Measurements from ENCODE around the gene STAC2. TPM values are rescaled to one million over a fixed set of nuclear protein-coding genes. Genes with fewer than 3 reads are reported as not detected.

STAC2 gene
- total RNA-seq, 1 donor from 2014 or later: 0.62 TPM

DNA sequence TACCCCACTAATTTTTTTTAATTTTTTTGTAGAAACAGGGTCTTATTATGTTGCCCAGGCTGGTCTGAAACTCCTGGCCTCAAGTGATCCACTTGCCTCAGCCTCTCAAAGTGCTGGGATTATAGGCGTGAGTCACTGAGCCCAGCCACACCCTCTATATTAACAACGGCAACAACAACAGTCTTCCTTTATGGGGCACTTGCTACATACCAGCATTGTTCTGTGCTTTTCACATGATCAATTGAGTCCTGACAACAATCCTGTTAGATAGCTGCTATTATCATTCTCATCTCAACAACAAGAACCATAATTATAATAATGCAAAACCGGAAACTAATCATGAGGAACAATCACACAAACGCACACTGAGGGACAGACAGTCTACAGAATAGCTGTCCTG lies 47.2 kb downstream of the STAC2 start:
- Mint-ChIP-seq H3K4me1 (ENCODE audit: unreplicated experiment) (peaks cover 8% of the 10 kb centered on the region), H3K36me3 (ENCODE audit: unreplicated experiment) (peaks cover 35% of the 10 kb centered on the region), H3K4me3 (ENCODE audit: unreplicated experiment) (no peak overlapping the region), H3K9me3 (ENCODE audit: unreplicated experiment) (no peaks in the 10 kb centered on the region), H3K27ac (ENCODE audit: unreplicated experiment) (peak overlapping the region; percentile 67), H3K27me3 (ENCODE audit: unreplicated experiment) (no peaks in the 10 kb centered on the region)
- no peak for DNase-seq (ENCODE audit: extremely low spot score, unreplicated experiment)
- TF ChIP-seq, protein P1, sequence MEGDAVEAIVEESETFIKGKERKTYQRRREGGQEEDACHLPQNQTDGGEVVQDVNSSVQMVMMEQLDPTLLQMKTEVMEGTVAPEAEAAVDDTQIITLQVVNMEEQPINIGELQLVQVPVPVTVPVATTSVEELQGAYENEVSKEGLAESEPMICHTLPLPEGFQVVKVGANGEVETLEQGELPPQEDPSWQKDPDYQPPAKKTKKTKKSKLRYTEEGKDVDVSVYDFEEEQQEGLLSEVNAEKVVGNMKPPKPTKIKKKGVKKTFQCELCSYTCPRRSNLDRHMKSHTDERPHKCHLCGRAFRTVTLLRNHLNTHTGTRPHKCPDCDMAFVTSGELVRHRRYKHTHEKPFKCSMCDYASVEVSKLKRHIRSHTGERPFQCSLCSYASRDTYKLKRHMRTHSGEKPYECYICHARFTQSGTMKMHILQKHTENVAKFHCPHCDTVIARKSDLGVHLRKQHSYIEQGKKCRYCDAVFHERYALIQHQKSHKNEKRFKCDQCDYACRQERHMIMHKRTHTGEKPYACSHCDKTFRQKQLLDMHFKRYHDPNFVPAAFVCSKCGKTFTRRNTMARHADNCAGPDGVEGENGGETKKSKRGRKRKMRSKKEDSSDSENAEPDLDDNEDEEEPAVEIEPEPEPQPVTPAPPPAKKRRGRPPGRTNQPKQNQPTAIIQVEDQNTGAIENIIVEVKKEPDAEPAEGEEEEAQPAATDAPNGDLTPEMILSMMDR (IDR thresholded peaks at IDR 0.05): no peak

DNA sequence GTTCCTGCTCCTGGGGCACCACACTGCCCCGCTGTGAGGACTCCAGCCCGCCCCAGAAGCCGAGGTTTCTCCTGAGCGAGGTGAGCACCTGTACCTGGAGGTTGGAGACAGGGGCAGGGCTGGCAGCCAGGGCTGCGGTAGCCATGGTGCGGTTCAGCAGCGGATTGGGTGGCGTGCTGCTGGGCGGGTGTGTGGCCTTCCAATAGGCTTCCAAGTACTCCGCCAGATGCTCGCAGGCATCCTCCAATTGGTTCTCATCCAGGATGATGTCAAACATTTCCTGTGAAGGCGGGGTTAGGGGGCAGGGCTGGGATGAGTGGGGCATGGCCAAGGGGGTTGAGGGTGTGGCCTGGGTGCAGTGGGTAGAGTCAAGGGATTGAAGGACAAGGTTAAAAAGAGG lies 48.5 kb downstream of the STAC2 start:
- no peaks in the 10 kb centered on the region for H3K9me3 Mint-ChIP-seq (ENCODE audit: unreplicated experiment)
- DNase-seq (ENCODE audit: extremely low spot score, unreplicated experiment): no peak
- no peaks in the 10 kb centered on the region for H3K27me3 Mint-ChIP-seq (ENCODE audit: unreplicated experiment)
- TF ChIP-seq, protein P1 (IDR thresholded peaks at IDR 0.05): no peak
- peaks cover 8% of the 10 kb centered on the region for H3K4me1 Mint-ChIP-seq (ENCODE audit: unreplicated experiment)
- no peak overlapping the region for H3K27ac Mint-ChIP-seq (ENCODE audit: unreplicated experiment)
- H3K4me3 Mint-ChIP-seq (ENCODE audit: unreplicated experiment): no peak overlapping the region
- H3K36me3 Mint-ChIP-seq (ENCODE audit: unreplicated experiment): peaks cover 25% of the 10 kb centered on the region

DNA sequence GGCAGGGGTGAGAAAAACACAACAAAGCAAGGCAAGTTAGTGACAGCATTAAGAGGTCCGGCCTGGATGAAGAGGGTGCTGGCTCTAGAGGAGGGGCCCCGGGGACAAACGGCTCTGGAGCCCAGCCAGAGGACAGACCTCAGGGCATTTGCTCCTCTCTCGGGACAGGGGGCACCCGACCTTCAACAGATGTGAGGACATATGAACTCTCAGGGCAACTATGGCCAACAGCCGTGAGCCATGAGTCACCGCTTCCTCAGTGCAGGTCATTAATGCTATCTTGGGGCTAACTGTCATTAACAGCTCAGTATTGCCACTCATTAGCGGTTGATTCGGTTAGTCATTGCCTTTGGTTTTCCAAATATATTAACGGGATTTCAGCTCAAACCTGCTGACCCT lies 50.1 kb downstream of the STAC2 start:
- DNase-seq (ENCODE audit: extremely low spot score, unreplicated experiment): no peak
- Mint-ChIP-seq H3K27ac (ENCODE audit: unreplicated experiment) (no peak overlapping the region), H3K4me3 (ENCODE audit: unreplicated experiment) (no peak overlapping the region)

DNA sequence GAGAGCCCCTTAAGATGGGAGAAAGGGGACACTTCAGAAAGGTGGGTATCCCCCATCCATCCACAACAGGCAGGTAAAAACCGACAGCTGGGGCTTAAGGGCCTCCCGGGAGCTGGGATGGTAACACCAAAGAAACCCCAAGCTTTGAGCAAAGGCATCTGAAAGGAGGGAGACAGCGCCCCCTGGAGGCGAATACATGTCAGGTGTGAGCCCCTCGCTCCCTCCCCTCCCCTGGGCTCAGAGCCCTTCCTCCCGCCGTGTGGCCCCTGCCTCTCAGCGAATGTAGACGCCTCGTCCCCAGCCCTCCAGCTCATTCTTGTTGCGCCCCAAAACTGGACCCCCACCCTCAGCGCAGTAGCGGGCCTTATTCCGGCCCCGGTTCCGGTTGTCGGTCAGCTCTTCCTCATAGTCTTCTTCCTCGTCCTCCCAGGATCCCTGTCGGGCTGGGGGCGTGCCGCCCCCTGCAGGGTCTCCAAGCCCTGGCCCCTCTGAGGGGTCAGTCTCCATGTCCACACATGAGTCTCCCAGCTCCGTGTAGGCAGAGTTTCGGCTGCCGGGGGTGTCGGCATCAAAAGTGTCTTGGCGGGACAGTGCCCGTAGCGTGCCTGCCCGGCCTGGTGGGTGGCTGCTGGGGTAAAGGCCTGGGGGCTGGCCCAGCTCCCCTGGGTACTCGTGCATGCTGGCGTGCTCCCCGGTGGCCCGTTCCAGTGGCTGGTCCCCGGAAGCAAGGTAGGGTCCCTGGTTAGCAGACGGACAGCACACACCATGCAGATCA lies 50.6 kb downstream of the STAC2 start:
- Mint-ChIP-seq H3K27me3 (ENCODE audit: unreplicated experiment) (no peaks in the 10 kb centered on the region), H3K4me3 (ENCODE audit: unreplicated experiment) (no peak overlapping the region), H3K4me1 (ENCODE audit: unreplicated experiment) (peaks cover 8% of the 10 kb centered on the region), H3K9me3 (ENCODE audit: unreplicated experiment) (no peaks in the 10 kb centered on the region), H3K27ac (ENCODE audit: unreplicated experiment) (no peak overlapping the region), H3K36me3 (ENCODE audit: unreplicated experiment) (peaks cover 25% of the 10 kb centered on the region)
- DNase-seq (ENCODE audit: extremely low spot score, unreplicated experiment): no peak
- TF ChIP-seq, protein P1 (IDR thresholded peaks at IDR 0.05): peak; percentile 84

More for the DNA sequence above, 50.1 kb downstream of the STAC2 start:
- Mint-ChIP-seq H3K27me3 (ENCODE audit: unreplicated experiment) (no peaks in the 10 kb centered on the region), H3K4me1 (ENCODE audit: unreplicated experiment) (peaks cover 8% of the 10 kb centered on the region), H3K36me3 (ENCODE audit: unreplicated experiment) (peaks cover 25% of the 10 kb centered on the region), H3K9me3 (ENCODE audit: unreplicated experiment) (no peaks in the 10 kb centered on the region)
- TF ChIP-seq, protein P1 (IDR thresholded peaks at IDR 0.05): no peak

DNA sequence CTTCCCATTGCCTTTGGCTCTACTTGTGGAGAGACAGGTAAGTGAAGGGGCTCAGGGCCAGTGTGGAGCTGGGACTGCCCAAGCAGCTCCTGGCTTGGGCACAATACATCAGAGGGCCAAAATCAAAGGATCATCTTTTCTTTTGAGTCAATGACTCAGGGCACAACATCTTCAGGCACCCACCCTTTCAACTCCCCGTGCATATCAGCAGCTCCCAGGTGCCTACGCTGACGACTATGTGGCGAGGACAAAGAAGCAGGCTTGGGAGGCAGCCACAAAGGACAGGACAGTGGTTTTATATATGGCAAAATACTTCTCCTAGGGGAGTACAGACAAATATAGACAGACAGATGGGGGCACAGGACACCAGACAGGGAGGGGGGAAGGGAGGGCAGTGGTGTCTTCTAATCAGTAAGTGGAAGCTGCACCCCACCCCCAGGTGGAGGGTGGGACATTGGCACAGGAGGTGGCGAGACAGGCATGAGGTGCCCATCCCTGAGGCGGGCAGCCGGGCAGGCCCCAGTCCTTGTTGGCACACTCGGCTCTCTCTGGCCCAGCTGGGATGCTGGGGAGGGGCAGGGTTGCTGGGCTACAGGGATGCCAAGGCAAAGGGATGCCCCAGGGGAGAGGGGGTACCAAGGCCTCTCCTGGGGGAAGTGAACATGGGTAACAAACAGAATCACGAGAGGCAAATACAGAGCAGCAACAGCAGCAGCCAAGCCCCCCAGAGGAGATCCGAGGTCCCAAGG lies 52.0 kb downstream of the STAC2 start:
- TF ChIP-seq, protein P1 (IDR thresholded peaks at IDR 0.05): no peak
- H3K36me3 Mint-ChIP-seq (ENCODE audit: unreplicated experiment): peaks cover 25% of the 10 kb centered on the region
- no peak overlapping the region for H3K4me3 Mint-ChIP-seq (ENCODE audit: unreplicated experiment)
- no peak overlapping the region for H3K27ac Mint-ChIP-seq (ENCODE audit: unreplicated experiment)
- no peaks in the 10 kb centered on the region for H3K9me3 Mint-ChIP-seq (ENCODE audit: unreplicated experiment)
- DNase-seq (ENCODE audit: extremely low spot score, unreplicated experiment): no peak
- no peaks in the 10 kb centered on the region for H3K27me3 Mint-ChIP-seq (ENCODE audit: unreplicated experiment)
- peaks cover 7% of the 10 kb centered on the region for H3K4me1 Mint-ChIP-seq (ENCODE audit: unreplicated experiment)

All from osteocyte (in vitro differentiated cells).